IMR-90 (cell line): Measurements from ENCODE around the gene CAMTA1. TPM values are rescaled to one million over a fixed set of nuclear protein-coding genes. Genes with fewer than 3 reads are reported as not detected.

ENCODE experiments used
- ATAC-seq: fragments of 200-7000 bp; cut with Tn5 transposase; 2 replicates; pipeline ENCODE4 v1.9.1; 2020; ENCODE audit warnings: low read depth, mild to moderate bottlenecking, moderate library complexity
- BruUV-seq: library from RNA; stranded (reverse); fragments of 400-500 nt; replicated peaks from 2 replicates; lab custom pipeline; 2021; lab: Mats Ljungman, UMichigan
- CTCF ChIA-PET: fragments of 300-600 bp; formaldehyde crosslinking; extraction: SDS; loops from one replicate; lab custom pipeline; 2021; ENCODE audit warnings: antibody characterized with exemption; lab: Yijun Ruan, JAX
- POLR2A ChIA-PET: fragments of 300-600 bp; sonication (Branson Sonifier 250); formaldehyde crosslinking; loops from one replicate; lab custom pipeline; 2022; ENCODE audit warnings: antibody characterized with exemption; ENCODE audit not compliant: unreplicated experiment; lab: Charles Lee
- DNase-seq: peaks from one replicate; pipeline ENCODE4 v3.0.0; 2013
- H2AFZ ChIP-seq: replicated peaks from 2 replicates; pipeline ENCODE3; 2013; ENCODE audit warnings: low read length, mild to moderate bottlenecking; ENCODE audit not compliant: poor library complexity
- H2AK5ac ChIP-seq: 2 replicates; pipeline ENCODE4 v1.6.1; 2013; ENCODE audit warnings: low read depth, low read length, inconsistent platforms
- H2AK9ac ChIP-seq: replicated peaks from 2 replicates; pipeline ENCODE3; 2013; ENCODE audit warnings: mild to moderate bottlenecking, low read depth, low read length, moderate library complexity; ENCODE audit not compliant: poor library complexity
- H2BK120ac ChIP-seq: 2 replicates; pipeline ENCODE4 v1.6.1; 2013; ENCODE audit warnings: low read depth, low read length, inconsistent platforms
- H2BK15ac ChIP-seq: 3 replicates; pipeline ENCODE4 v1.6.1; 2013; ENCODE audit warnings: low read depth, low read length, inconsistent platforms
- H2BK20ac ChIP-seq: 2 replicates; pipeline ENCODE4 v1.6.1; 2013; ENCODE audit warnings: low read depth, mild to moderate bottlenecking, inconsistent platforms, low read length, moderate library complexity
- H2BK5ac ChIP-seq: 2 replicates; pipeline ENCODE4 v1.6.1; 2013; ENCODE audit warnings: mild to moderate bottlenecking, low read depth, low read length, inconsistent platforms; ENCODE audit not compliant: poor library complexity, severe bottlenecking
- H3K14ac ChIP-seq: replicated peaks from 2 replicates; pipeline ENCODE4 v1.6.1; 2013; ENCODE audit warnings: low read depth, low read length, inconsistent platforms
- H3K18ac ChIP-seq: 2 replicates; pipeline ENCODE4 v1.6.1; 2013; ENCODE audit warnings: low read depth, low read length, control low read depth
- H3K23ac ChIP-seq: 2 replicates; pipeline ENCODE4 v1.6.1; 2013; ENCODE audit warnings: low read depth, low read length, inconsistent platforms
- H3K27ac ChIP-seq: 2 replicates; pipeline ENCODE4 v1.5.1; 2013; ENCODE audit warnings: mild to moderate bottlenecking, control low read depth, low read length; ENCODE audit not compliant: insufficient read depth
- H3K27me3 ChIP-seq: 2 replicates; pipeline ENCODE4 v1.6.1; 2013; ENCODE audit warnings: low read length; ENCODE audit not compliant: control insufficient read depth, insufficient read depth
- H3K36me3 ChIP-seq: 2 replicates; pipeline ENCODE4 v1.6.1; 2013; ENCODE audit warnings: low read length, mixed read lengths; ENCODE audit not compliant: control insufficient read depth, insufficient read depth
- H3K4ac ChIP-seq: 2 replicates; pipeline ENCODE4 v1.6.1; 2013; ENCODE audit warnings: low read depth, low read length, inconsistent platforms
- H3K4me1 ChIP-seq: 2 replicates; pipeline ENCODE4 v1.6.1; 2013; ENCODE audit warnings: low read length, mixed read lengths; ENCODE audit not compliant: control insufficient read depth, insufficient read depth
- H3K4me2 ChIP-seq: 2 replicates; pipeline ENCODE4 v1.6.1; 2013; ENCODE audit warnings: low read depth, mild to moderate bottlenecking, control low read depth, low read length, moderate library complexity
- H3K4me3 ChIP-seq: 2 replicates; pipeline ENCODE4 v1.5.1; 2013; ENCODE audit warnings: low read depth, mild to moderate bottlenecking, control low read depth, low read length, moderate library complexity; ENCODE audit not compliant: insufficient read depth
- H3K56ac ChIP-seq: 2 replicates; pipeline ENCODE4 v1.6.1; 2013; ENCODE audit warnings: low read length, inconsistent platforms; ENCODE audit not compliant: insufficient read depth; ENCODE audit errors: extremely low read depth
- H3K79me1 ChIP-seq, 2 experiments: 2 replicates each; pipeline ENCODE4 v1.6.1; 2013; ENCODE audit warnings: low read length in 2 of 2, inconsistent platforms in 1 of 2, low read depth in 1 of 2
- H3K9ac ChIP-seq: 2 replicates; pipeline ENCODE4 v1.6.1; 2013; ENCODE audit warnings: low read depth, low read length, control low read depth
- H3K9me1 ChIP-seq: 2 replicates; pipeline ENCODE4 v1.6.1; 2013; ENCODE audit warnings: low read length, inconsistent platforms; ENCODE audit not compliant: insufficient read depth
- H3K9me3 ChIP-seq: 2 replicates; pipeline ENCODE4 v1.6.1; 2013; ENCODE audit warnings: low read length; ENCODE audit not compliant: control insufficient read depth, insufficient read depth
- H4K20me1 ChIP-seq: 2 replicates; pipeline ENCODE4 v1.6.1; 2013; ENCODE audit warnings: low read length, inconsistent platforms; ENCODE audit not compliant: insufficient read depth
- H4K5ac ChIP-seq: 2 replicates; pipeline ENCODE4 v1.6.1; 2013; ENCODE audit warnings: mild to moderate bottlenecking, low read depth, low read length, control low read depth
- H4K8ac ChIP-seq, 2 experiments: 2 replicates each; pipeline ENCODE4 v1.6.1; 2013; ENCODE audit warnings: low read depth in 2 of 2, low read length in 2 of 2, control low read depth in 1 of 2, inconsistent platforms in 1 of 2
- H4K91ac ChIP-seq: 2 replicates; pipeline ENCODE4 v1.6.1; 2013; ENCODE audit warnings: low read depth, low read length, inconsistent platforms; ENCODE audit not compliant: insufficient read depth
- BHLHE40 ChIP-seq: fragments of 150-350 bp; IDR thresholded peaks from 2 replicates; pipeline ENCODE4 v1.6.1; 2016; ENCODE audit warnings: mild to moderate bottlenecking, low read depth, low read length
- CEBPB ChIP-seq: IDR thresholded peaks from 2 replicates; pipeline ENCODE4 v1.6.1; 2012; ENCODE audit warnings: low read depth, low read length, improper control_type of control experiment
- CHD1 ChIP-seq: IDR thresholded peaks from 2 replicates; pipeline ENCODE4 v1.6.1; 2012; ENCODE audit warnings: low read depth, low read length, improper control_type of control experiment
- CTCF ChIP-seq: conservative IDR thresholded peaks from 2 replicates; pipeline ENCODE4 v1.5.1; 2012; ENCODE audit warnings: mild to moderate bottlenecking, low read depth, low read length, improper control_type of control experiment
- FOS ChIP-seq: fragments of 150-350 bp; IDR thresholded peaks from 2 replicates; pipeline ENCODE4 v1.6.1; 2016; ENCODE audit warnings: low read depth, low read length
- MAFK ChIP-seq: IDR thresholded peaks from 2 replicates; pipeline ENCODE4 v1.6.1; 2012; ENCODE audit warnings: low read depth, low read length, improper control_type of control experiment
- MAZ ChIP-seq: IDR thresholded peaks from 2 replicates; pipeline ENCODE4 v1.6.1; 2012; ENCODE audit warnings: low read depth, mild to moderate bottlenecking, low read length, improper control_type of control experiment, moderate library complexity, borderline replicate concordance
- MXI1 ChIP-seq: IDR thresholded peaks from 2 replicates; pipeline ENCODE4 v1.6.1; 2012; ENCODE audit warnings: low read depth, mild to moderate bottlenecking, low read length, moderate library complexity, borderline replicate concordance
- NFE2L2 ChIP-seq: fragments of 150-350 bp; IDR thresholded peaks from 2 replicates; pipeline ENCODE4 v1.6.1; 2016; ENCODE audit warnings: low read depth, mild to moderate bottlenecking, low read length
- POLR2A ChIP-seq: IDR thresholded peaks from 2 replicates; pipeline ENCODE4 v1.6.1; 2012; ENCODE audit warnings: mild to moderate bottlenecking, low read depth, low read length
- RCOR1 ChIP-seq: IDR thresholded peaks from 2 replicates; pipeline ENCODE4 v1.6.1; 2012; ENCODE audit warnings: mild to moderate bottlenecking, low read length, improper control_type of control experiment; ENCODE audit not compliant: insufficient replicate concordance
- RFX5 ChIP-seq: IDR thresholded peaks from 2 replicates; pipeline ENCODE4 v1.8.0; 2012; ENCODE audit warnings: low read depth, mild to moderate bottlenecking, low read length, moderate library complexity
- SMC3 ChIP-seq: fragments of 150-350 bp; IDR thresholded peaks from 2 replicates; pipeline ENCODE4 v1.6.1; 2016; ENCODE audit warnings: low read depth, mild to moderate bottlenecking, antibody characterized with exemption, low read length, moderate library complexity
- WGBS, 2 experiments: methylation state at CpG; one replicate each; pipeline versions ENCODE4 v1.1.5 to v1.1.7; 2013; ENCODE audit warnings: missing lambda C conversion rate in 2 of 2; ENCODE audit not compliant: insufficient read length in 1 of 2; ENCODE audit errors: extremely low coverage in 2 of 2; 5-methylcytosine and 5-hydroxymethylcytosine counted together
- dilution Hi-C: fragments of 300-500 bp; cut with HindIII; formaldehyde crosslinking; loops from one replicate; pipeline ENCODE4 v1.14.3; 2018; ENCODE audit warnings: low sequenced_read_pairs; ENCODE audit not compliant: unreplicated experiment
- in situ Hi-C: fragments of 300-500 bp; cut with MboI; formaldehyde crosslinking; loops from 3 replicates; pipeline ENCODE4 v1.14.3; 2019; ENCODE audit warnings: low sequenced_read_pairs, inconsistent platforms, mixed read lengths
- intact Hi-C: fragments of 100-400 bp; cut with micrococcal nuclease; formaldehyde crosslinking; loops from 2 replicates; pipeline ENCODE4 v1.10.0; 2022
- polyA plus RNA-seq, 3 experiments: library from polyadenylated mRNA; depleted of rRNA; stranded (reverse); fragments of >200 nt; gene quantifications; 2 replicates each; pipeline ENCODE4 v1.2.3, GENCODE V29; 2012; ENCODE audit warnings: low replicate concordance in 1 of 3
- total RNA-seq: library from RNA; depleted of rRNA; stranded (reverse); fragments of >200 nt; gene quantifications from 2 replicates; pipeline ENCODE4 v1.2.3, GENCODE V29; 2012
- TF ChIP-seq, protein P1 (sequence below): fragments of 150-350 bp; IDR thresholded peaks from 2 replicates; pipeline ENCODE4 v1.6.1; 2016; ENCODE audit warnings: low read depth, mild to moderate bottlenecking, low read length, moderate library complexity, borderline replicate concordance
- TF ChIP-seq, protein P2 (sequence below): fragments of 150-350 bp; IDR thresholded peaks from 2 replicates; pipeline ENCODE4 v1.6.1; 2017; ENCODE audit warnings: mild to moderate bottlenecking, antibody characterized with exemption, low read length, low read depth

CAMTA1 gene
- total and polyA plus RNA-seq, 2 of the 4 experiments (the other 2 are of a cell fraction) = 35.5 to 74.3 TPM

DNA sequence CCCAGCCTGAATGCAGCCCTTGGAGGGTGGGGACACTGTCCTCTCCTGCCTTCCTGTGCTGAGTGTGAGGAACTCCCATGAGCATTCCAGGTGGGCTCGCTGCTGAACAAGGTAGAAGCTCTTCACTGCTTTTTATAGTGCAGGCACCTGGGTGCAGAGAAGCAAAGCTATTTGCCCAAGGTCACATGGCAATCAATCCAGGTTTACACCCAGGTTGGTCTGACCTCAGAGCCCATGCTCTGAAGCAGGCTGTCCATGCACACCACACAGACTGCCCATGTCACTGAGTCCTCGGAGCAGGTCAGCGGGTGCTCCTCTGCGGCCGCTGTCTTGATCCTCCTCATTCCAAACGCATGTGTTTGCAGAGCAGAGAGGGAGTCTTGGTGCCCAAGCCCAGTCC is 662.5 kb downstream of the CAMTA1 start:
- dilution Hi-C loops = no loop called here
- no peak overlapping the region for H3K56ac ChIP-seq
- no peak overlapping the region for H4K91ac ChIP-seq
- H4K5ac ChIP-seq = no peak overlapping the region
- no peak overlapping the region for H3K27ac ChIP-seq
- H2BK15ac ChIP-seq = no peak overlapping the region
- H2AFZ ChIP-seq = no peak overlapping the region
- H3K36me3 ChIP-seq = no peaks in the 10 kb centered on the region
- TF ChIP-seq CTCF (no peak), CHD1 (no peak), SMC3 (no peak), POLR2A (no peak), NFE2L2 (no peak), MAZ (no peak), RFX5 (no peak), MAFK (no peak), FOS (no peak), BHLHE40 (no peak), RCOR1 (no peak), CEBPB (no peak), MXI1 (no peak)
- TF ChIP-seq, protein P1, sequence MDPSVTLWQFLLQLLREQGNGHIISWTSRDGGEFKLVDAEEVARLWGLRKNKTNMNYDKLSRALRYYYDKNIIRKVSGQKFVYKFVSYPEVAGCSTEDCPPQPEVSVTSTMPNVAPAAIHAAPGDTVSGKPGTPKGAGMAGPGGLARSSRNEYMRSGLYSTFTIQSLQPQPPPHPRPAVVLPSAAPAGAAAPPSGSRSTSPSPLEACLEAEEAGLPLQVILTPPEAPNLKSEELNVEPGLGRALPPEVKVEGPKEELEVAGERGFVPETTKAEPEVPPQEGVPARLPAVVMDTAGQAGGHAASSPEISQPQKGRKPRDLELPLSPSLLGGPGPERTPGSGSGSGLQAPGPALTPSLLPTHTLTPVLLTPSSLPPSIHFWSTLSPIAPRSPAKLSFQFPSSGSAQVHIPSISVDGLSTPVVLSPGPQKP = no peak
- TF ChIP-seq, protein P2, sequence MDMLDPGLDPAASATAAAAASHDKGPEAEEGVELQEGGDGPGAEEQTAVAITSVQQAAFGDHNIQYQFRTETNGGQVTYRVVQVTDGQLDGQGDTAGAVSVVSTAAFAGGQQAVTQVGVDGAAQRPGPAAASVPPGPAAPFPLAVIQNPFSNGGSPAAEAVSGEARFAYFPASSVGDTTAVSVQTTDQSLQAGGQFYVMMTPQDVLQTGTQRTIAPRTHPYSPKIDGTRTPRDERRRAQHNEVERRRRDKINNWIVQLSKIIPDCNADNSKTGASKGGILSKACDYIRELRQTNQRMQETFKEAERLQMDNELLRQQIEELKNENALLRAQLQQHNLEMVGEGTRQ = no peak
- ATAC-seq (no peak), DNase-seq (no peak)
- ChIA-PET CTCF (no interaction called here), POLR2A (no interaction called here)
- no peaks in the 10 kb centered on the region for H3K4me1 ChIP-seq
- intact Hi-C loops = no loop called here
- no peaks in the 10 kb centered on the region for H3K9me3 ChIP-seq
- no peaks in the 10 kb centered on the region for H3K79me1 ChIP-seq
- H2BK5ac ChIP-seq = no peak overlapping the region
- no peak overlapping the region for H2AK5ac ChIP-seq
- no peak overlapping the region for H3K4me3 ChIP-seq
- no CpG with 5 or more reads among the region's 6 CpGs for WGBS, 2 experiments
- no peak overlapping the region for H3K23ac ChIP-seq
- H3K4ac ChIP-seq = no peak overlapping the region
- no peak overlapping the region for H2BK20ac ChIP-seq
- H3K18ac ChIP-seq = no peak overlapping the region
- no TSS peak for BruUV-seq
- H4K20me1 ChIP-seq = no peaks in the 10 kb centered on the region
- no peak overlapping the region for H2AK9ac ChIP-seq
- no peaks in the 10 kb centered on the region for H3K27me3 ChIP-seq
- no peaks in the 10 kb centered on the region for H3K9me1 ChIP-seq
- no peak overlapping the region for H4K8ac ChIP-seq
- no peak overlapping the region for H3K9ac ChIP-seq
- in situ Hi-C loops = no loop called here
- no peak overlapping the region; the same call in 1 of the 2 replicates for H3K14ac ChIP-seq
- H3K4me2 ChIP-seq = no peak overlapping the region
- H2BK120ac ChIP-seq = no peak overlapping the region
